ENCODE results near the gene SLC12A5. TPM values are rescaled to one million over a fixed set of nuclear protein-coding genes. Genes with fewer than 3 reads are reported as not detected.
"Not testable (repeated sequence)": the region's sequence is repeated elsewhere in the genome, so short reads cannot be mapped to it uniquely, and the experiment has no call there.

SLC12A5 gene
- polyA plus RNA-seq (ENCODE audit: insufficient read length in 4 of 4) = 1 to 10 TPM; 1.9 to 2.6 (median 2.2) TPM

DNA sequence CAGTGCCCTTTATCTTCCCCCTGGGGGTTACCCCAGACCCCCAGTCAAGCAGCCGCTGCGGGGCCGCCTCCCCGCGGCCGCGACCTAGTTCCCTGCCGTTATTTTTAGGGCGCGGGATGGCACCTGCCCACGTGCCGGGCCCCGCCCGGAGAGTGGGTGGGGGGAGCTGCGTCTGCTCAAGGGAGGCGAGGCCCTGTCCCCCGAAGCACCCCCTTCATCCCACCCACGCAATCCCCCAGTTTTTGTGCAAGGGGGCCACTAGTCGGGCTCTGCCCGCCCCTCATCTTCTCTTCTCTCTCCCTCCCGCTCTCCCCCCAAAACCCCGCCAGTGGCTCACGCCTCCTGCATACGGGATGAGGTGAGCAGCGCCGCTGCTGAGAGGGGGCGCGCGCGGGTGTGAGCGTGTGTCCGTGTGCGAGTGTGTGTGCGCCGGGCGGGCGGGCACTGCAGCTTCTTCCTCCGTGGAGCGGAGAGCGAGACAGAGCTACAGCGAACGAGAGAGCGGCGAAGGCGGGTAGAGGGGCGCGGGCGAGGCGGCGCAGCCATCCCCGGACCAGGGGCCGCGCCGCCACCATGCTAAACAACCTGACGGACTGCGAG is at the start of gene SLC12A5:
TSS of gene SLC12A5 (plus strand) at position 444 of the 600 bp plus-strand sequence. CDS start at position 574, 130 bp downstream.
- DNase-seq (ENCODE audit: low read depth in 4 of 4, low spot score in 3 of 4) = no peak

- no peak for DNase-seq (ENCODE audit: low read depth in 4 of 4, low spot score in 3 of 4)
Measured at GRCh38 chr20:45981261-45981660, 47.8 kb upstream of the SLC12A5 start.

DNA sequence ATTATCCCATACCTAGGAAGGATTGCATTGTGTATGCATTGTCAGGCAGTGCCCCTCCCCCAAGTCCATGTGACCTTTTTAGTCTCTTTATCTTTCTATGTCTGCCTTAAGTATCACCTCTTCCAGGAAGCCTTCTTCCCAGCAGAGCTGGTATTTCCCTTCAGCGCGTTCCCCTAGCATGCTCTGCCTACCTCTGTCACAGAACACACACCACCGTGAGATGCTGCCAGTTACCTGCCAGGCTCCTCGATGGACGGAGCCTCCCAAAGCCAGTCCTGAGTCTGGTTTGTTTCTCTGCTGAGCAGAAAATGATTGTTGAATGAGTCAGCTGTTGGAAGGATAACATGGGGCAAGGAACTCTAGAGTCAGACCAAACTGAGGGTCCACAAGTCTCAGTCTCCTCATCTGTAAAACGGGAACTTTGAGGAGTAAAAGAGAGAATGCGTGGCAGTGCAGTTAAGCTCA is 45.7 kb upstream of the SLC12A5 start:
- no peak for DNase-seq (ENCODE audit: low read depth in 4 of 4, low spot score in 3 of 4)

- DNase-seq (ENCODE audit: low read depth in 4 of 4, low spot score in 3 of 4) = no peak
Measured at GRCh38 chr20:45985573-45985972, 43.4 kb upstream of the SLC12A5 start.

DNA sequence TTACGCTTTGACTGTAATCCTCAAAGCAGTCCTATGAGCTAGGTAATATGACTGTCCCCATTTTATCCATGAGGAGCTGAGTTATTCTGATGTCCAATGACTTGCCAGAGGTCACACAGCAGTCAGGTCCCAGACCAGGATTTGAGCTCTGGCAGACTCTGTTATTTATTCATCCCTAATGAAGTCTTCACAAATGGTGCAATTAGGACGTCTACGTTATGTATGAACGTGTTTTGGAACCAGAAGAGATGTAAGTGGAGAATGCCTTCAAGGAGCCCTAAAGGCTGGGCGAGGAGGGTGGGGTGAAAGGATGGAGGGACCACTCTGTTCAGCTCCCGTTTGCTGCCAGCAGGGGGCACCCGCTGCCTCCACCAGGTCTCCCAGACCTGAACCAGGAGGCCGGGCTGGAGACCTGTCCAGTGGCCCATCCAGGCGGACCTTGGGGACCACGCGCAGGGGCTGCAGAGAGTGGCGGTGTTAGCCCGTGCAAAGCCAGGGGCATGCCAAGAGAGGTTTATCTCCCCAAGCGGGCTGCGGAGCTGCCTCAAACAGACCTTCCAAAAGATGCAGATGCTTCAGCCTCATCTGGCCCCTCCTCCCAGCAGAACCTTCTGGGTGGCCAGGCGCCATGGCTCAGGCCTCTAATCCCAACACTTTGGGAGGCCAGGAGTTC is 41.8 kb upstream of the SLC12A5 start:
- DNase-seq (ENCODE audit: low read depth in 4 of 4, low spot score in 3 of 4) = no peak

GRCh38 chr20:45988830-45989229 is 40.2 kb upstream of the SLC12A5 start:
- not testable (repeated sequence) for DNase-seq (ENCODE audit: low read depth in 4 of 4, low spot score in 3 of 4)

GRCh38 chr20:45991616-45992015 is 37.4 kb upstream of the SLC12A5 start:
- DNase-seq (ENCODE audit: low read depth in 4 of 4, low spot score in 3 of 4) = no peak

DNA sequence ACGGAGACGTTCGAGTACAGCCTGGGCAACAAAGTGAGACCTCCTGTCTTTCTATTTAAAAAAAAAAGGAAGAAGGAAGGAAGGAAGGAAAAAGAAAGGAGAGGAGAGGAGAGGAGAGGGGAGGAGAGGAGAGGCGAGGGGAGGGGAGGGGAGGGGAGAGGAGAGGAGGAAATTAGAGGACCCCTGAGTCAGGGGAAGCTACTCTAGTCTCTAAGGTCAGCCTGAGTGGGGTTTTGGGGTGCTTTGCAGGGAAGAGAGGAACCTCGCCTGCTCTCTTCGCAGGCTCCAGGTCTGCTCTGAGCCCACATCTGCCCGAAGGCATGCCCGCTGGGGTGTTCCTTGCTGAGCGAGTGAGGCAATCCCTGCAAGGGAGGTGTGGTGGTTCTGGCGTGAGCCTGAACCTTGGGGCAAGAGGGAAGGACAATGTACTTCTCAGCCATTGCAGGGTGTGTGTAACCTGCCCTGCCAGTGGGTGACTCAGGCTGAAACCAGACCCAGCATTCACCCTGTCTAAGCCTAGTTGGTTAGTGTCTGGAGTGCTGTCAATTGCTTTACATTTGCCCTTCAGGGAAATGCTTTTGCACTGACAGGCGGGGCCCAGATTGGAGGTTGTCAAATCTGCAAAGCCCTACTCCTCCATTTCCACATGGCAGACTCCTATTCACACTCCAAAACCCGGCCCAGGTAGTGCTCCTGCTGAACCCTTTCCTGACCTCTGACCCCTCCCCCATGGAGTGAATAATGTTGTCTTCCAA is 35.6 kb upstream of the SLC12A5 start:
- DNase-seq (ENCODE audit: low read depth in 4 of 4, low spot score in 3 of 4) = no peak

DNA sequence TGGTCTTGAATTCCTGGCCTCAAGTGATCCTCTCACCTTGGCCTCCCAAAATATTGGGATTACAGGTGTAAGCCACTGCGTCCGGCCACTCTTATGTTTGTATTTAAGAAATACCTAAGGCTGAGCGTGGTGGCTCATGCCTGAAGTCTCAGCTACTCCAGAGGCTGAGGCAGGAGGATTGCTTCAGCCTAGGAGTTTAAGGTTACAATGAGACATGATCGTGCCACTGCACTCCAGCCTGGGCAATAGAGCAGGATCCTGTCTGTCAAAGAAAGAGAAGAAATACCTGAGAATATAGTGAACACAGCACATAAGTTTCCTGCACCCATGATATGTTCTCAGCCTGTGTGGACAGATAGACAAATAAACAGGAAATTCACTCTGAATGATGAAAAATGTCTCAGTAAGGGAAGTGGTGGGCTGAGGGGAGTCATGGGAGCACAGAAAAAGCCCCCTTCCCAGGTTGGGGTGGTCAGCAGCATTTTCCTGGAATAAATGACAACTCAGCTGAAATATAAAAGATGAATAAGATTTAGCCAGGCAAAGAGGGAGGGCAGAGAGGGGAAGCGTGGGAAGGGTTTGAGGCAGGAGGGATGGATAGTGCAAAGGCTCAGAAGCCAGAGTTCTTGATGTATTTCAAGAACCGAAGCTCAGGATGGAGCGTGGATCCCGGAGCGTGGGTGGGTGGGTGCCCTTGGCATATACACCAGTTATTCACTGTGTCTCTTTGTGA is 34.1 kb upstream of the SLC12A5 start:
- DNase-seq (ENCODE audit: low read depth in 4 of 4, low spot score in 3 of 4) = no peak

GRCh38 chr20:45995495-45996097 is 33.4 kb upstream of the SLC12A5 start:
- DNase-seq (ENCODE audit: low read depth in 4 of 4, low spot score in 3 of 4) = not testable (repeated sequence)

- DNase-seq (ENCODE audit: low read depth in 4 of 4, low spot score in 3 of 4) = no peak
Measured at GRCh38 chr20:45997187-45997586, 31.8 kb upstream of the SLC12A5 start.

GRCh38 chr20:45998337-45998736 is 30.7 kb upstream of the SLC12A5 start:
- no peak for DNase-seq (ENCODE audit: low read depth in 4 of 4, low spot score in 3 of 4)

- DNase-seq (ENCODE audit: low read depth in 4 of 4, low spot score in 3 of 4) = no peak
Measured at GRCh38 chr20:45998761-45999160, 30.3 kb upstream of the SLC12A5 start.

GRCh38 chr20:45999557-46000261 is 29.3 kb upstream of the SLC12A5 start:
- DNase-seq (ENCODE audit: low read depth in 4 of 4, low spot score in 3 of 4) = no peak

- DNase-seq (ENCODE audit: low read depth in 4 of 4, low spot score in 3 of 4) = no peak
Measured at GRCh38 chr20:46000262-46000996, 28.6 kb upstream of the SLC12A5 start.

DNA sequence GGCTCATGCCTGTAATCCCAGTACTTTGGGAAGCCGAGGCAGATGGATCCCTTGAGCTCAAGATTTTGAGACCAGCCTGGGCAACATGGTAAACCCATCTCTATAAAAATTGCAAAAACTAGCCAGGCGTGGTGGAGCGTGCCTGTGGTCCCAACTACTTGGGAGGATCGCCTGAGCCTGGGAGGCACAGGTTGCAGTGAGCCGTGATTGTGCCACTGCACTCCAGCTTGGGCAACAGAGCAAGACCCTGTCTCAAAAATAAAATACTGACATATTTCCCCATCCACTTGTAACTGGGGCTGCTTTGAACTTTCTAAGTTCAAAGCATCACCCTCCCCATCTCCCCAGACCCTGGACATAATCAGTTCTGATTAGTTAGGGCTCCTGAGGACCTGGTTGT is 27.5 kb upstream of the SLC12A5 start:
- no peak for DNase-seq (ENCODE audit: low read depth in 4 of 4, low spot score in 3 of 4)

- no peak for DNase-seq (ENCODE audit: low read depth in 4 of 4, low spot score in 3 of 4)
Measured at GRCh38 chr20:46002008-46002407, 27.0 kb upstream of the SLC12A5 start.

- DNase-seq (ENCODE audit: low read depth in 4 of 4, low spot score in 3 of 4) = no peak
Measured at GRCh38 chr20:46004187-46004586, 24.8 kb upstream of the SLC12A5 start.

- DNase-seq (ENCODE audit: low read depth in 4 of 4, low spot score in 3 of 4) = no peak
Measured at GRCh38 chr20:46004889-46005473, 24.0 kb upstream of the SLC12A5 start.

Data from right renal pelvis (tissue), 4 donors.